Esophagus squamous epithelium (tissue), 5 donors: ENCODE measurements around the gene CDK10. TPM values are rescaled to one million over a fixed set of nuclear protein-coding genes. Genes with fewer than 3 reads are reported as not detected.

Experiments used
- DNase-seq: peaks from one replicate; lab custom pipeline; 2025; lab: John Stamatoyannopoulos, UW
- H3K27ac ChIP-seq, 4 donors: fragments of 200-600 bp; sonication (generic); one replicate each; pipeline ENCODE4 v1.5.1; 2016 to 2019; ENCODE audit warnings: mild to moderate bottlenecking in 1 of 4
- H3K27me3 ChIP-seq, 4 donors: fragments of 200-600 bp; sonication (generic); 1 replicate in 3 of 4; 2 replicates in 1 of 4; pipeline versions ENCODE4 v1.5.1 to v1.6.0; 2017 to 2021; ENCODE audit warnings: antibody characterized with exemption in 1 of 4
- H3K36me3 ChIP-seq, 3 donors: fragments of 200-600 bp; sonication (generic); one replicate each; pipeline ENCODE4 v1.5.1; 2016 to 2019
- H3K4me1 ChIP-seq, 3 donors: fragments of 200-600 bp; sonication (generic); one replicate each; pipeline ENCODE4 v1.5.1; 2017 to 2019
- H3K4me3 ChIP-seq, 4 donors: fragments of 200-600 bp; sonication (generic); 1 replicate in 3 of 4; 2 replicates in 1 of 4; pipeline ENCODE4 v1.5.1; 2016 to 2019; ENCODE audit warnings: mild to moderate bottlenecking in 2 of 4, moderate library complexity in 1 of 4
- H3K9me3 ChIP-seq, 3 donors: fragments of 200-600 bp; sonication (generic); one replicate each; pipeline ENCODE4 v1.5.1; 2016 to 2019
- POLR2A ChIP-seq, 4 donors: fragments of 450-650 bp; IDR thresholded peaks; one replicate each; pipeline ENCODE4 v1.6.1; 2017; ENCODE audit warnings: antibody characterized with exemption in 4 of 4, mild to moderate bottlenecking in 4 of 4, moderate library complexity in 3 of 4
- WGBS, 2 donors: methylation state at CpG; one replicate each; pipeline ENCODE4 v1.1.5; 2018; 5-methylcytosine and 5-hydroxymethylcytosine counted together
- intact Hi-C: fragments of 100-400 bp; cut with DNase I; formaldehyde crosslinking; loops from one replicate; pipeline ENCODE4 v1.15.0; 2022
- total RNA-seq, 4 donors: library from RNA; depleted of rRNA; stranded (reverse); fragments of >200 nt; gene quantifications; one replicate each; pipeline ENCODE4 v1.1.0, GENCODE V29; 2016
- TF ChIP-seq, protein P1 (sequence below), 6 experiments: fragments of 450-650 bp in 4 of 6; fragments of 200-600 bp in 2 of 6; sonication (generic) in 2 of 6; IDR thresholded peaks; one replicate each; pipeline ENCODE4 v1.5.1; 2016 to 2019; ENCODE audit warnings: antibody characterized with exemption in 6 of 6, mild to moderate bottlenecking in 4 of 6, moderate library complexity in 4 of 6
- donor health status: DM: yes; HTN: yes; CAD: no.

The CDK10 gene
- total RNA-seq, 4 donors from 2014 or later: 21.6 to 45.0 (median 39.3) TPM

DNA sequence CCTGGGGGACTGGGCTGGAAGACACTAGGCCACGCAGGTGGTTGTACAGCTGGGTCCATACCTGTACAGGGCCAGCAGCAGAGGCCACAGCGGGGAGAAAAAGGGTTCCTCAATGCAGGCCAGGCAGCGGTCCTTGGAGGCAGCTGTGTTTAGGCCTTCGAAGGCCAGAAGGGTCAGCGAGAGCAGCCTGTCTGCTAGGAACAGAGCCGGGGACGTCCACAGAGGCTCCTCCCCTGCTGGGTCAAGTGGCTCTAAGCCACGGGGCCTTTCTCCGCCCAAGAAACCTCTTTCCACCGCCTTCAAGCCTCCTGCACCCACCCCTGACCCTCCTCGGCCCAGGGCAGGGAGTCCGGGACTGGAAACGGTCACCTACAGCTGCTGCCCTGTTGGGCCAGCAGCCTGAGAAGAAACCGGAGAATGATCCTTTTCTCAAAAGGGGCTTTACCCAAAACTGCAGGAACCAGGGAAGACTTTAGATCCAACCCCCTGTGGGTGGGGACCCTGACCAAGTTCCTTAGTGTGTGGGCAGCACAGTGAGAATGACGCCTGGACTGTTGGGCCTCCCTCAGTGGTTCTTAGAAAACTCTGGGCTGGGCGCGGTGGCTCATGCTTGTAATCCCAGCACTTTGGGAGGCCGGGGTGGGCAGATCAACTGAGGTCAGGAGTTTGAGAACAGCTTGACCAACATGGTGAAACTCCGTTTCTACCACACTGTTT is 23.4 kb downstream of the CDK10 start:
- Histone ChIP-seq H3K27me3 (peaks cover 0 to 9% (median 0%) of the 10 kb centered on the region in 4 donors), H3K4me3 (no peak overlapping the region), H3K4me1 (peaks cover 7 to 39% (median 14%) of the 10 kb centered on the region in 3 donors), H3K27ac (no peak overlapping the region), H3K9me3 (no peaks in the 10 kb centered on the region), H3K36me3 (peaks cover 0 to 21% (median 0%) of the 10 kb centered on the region in 3 donors)
- intact Hi-C loops: loop anchor here (5.0 to 10.0 kb wide), 3 partner anchors 47 to 147 kb away; no protein-coding TSS in a partner anchor
- no peak for DNase-seq
- TF ChIP-seq POLR2A (IDR thresholded peaks at IDR 0.05): no peak
- TF ChIP-seq, protein P1, sequence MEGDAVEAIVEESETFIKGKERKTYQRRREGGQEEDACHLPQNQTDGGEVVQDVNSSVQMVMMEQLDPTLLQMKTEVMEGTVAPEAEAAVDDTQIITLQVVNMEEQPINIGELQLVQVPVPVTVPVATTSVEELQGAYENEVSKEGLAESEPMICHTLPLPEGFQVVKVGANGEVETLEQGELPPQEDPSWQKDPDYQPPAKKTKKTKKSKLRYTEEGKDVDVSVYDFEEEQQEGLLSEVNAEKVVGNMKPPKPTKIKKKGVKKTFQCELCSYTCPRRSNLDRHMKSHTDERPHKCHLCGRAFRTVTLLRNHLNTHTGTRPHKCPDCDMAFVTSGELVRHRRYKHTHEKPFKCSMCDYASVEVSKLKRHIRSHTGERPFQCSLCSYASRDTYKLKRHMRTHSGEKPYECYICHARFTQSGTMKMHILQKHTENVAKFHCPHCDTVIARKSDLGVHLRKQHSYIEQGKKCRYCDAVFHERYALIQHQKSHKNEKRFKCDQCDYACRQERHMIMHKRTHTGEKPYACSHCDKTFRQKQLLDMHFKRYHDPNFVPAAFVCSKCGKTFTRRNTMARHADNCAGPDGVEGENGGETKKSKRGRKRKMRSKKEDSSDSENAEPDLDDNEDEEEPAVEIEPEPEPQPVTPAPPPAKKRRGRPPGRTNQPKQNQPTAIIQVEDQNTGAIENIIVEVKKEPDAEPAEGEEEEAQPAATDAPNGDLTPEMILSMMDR (IDR thresholded peaks at IDR 0.05): no peak
- WGBS, 2 donors: 87 to 89% methylated on average over 4 to 8 of the region's 19 CpGs

DNA sequence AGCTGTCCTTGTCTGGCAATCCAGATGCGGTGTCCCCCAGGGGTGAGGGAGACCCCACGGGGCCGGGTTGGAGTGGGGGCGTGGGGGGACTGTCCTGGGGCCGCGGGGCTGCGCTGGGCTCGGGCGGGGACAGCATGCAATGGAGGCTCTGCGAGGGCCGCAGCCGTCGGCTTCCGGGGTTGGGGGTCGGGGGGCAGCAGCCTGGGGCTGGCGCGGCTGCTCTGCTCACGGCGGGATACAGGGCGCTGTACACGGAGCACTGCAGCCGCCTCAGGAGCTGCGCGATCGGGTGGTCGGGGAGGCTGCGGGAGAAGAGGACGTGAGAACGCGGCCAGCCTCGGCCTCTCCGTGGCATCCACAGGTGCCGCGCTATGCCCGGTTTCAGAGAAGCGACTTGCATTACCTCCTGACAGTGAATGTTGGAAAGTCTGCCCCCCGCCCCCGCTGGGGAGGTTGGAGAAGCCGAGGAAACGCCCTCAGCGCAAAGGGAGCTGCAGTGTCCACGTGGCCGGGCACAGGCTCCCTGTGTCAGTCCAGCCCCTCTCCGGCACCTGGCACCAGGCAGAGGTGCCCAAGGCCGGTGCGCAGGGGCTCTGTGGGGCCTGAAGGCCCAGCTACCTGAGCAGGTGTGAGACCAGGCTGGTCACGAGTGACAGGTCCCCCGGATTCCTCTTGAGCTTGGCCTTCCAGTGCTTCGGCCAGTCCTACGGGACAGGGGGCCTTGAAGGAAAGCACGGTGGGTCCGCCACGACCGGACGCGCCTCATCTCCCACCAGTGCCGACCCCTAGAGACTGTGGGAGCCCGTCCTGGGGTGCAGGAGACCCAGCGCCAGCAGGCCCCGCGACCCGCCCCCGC is 24.4 kb downstream of the CDK10 start:
- no peaks in the 10 kb centered on the region for H3K9me3 ChIP-seq
- peaks cover 0 to 7% (median 0%) of the 10 kb centered on the region in 4 donors for H3K27me3 ChIP-seq
- intact Hi-C loops: no loop called here
- H3K27ac ChIP-seq: no peak overlapping the region
- no peak overlapping the region for H3K4me3 ChIP-seq
- peaks cover 7 to 33% (median 14%) of the 10 kb centered on the region in 3 donors for H3K4me1 ChIP-seq
- H3K36me3 ChIP-seq: peaks cover 0 to 22% (median 0%) of the 10 kb centered on the region in 3 donors
- 79% methylated on average over 11 of the region's 63 CpGs; no CpG with 5 or more reads in 1 of the 2 donors for WGBS, 2 donors
- DNase-seq: no peak
- TF ChIP-seq, protein P1 (IDR thresholded peaks at IDR 0.05): no peak
- TF ChIP-seq POLR2A (IDR thresholded peaks at IDR 0.05): no peak

DNA sequence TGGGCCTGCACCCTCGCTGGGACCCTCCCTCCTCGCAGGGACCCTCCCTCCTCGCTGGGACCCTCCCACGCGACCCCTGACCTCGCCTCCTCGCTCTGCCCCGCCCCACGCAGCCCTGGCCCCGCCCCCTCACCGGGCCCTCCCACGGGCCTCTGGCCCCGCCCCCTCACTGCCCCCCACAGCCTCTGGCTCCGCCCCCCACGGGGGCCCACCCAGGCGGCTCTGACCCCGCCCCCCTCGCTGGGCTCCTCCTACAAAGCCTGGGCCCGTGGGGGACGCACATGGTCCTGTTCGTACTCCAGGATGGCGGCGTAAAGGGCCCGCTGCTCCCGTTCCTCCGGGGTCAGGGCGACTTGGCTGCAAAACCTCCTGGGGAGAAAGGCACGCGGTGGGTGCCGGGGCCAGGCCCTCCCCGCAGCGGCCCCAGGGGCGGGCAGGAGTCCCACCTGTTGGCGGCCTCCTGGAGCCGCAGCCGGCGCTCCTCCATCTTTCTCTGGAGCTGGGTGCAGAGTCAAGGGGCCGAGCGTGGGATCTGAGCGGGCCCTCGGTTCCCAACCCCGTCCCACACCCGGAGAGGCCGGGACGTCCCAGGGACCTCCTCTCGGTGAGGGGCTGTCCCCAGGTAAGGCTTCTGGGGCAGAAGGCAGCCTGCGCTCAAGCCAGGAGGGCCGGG is 25.2 kb downstream of the CDK10 start:
- Histone ChIP-seq H3K4me1 (peaks cover 7 to 25% (median 14%) of the 10 kb centered on the region in 3 donors), H3K27me3 (peaks cover 0 to 7% (median 0%) of the 10 kb centered on the region in 4 donors), H3K9me3 (no peaks in the 10 kb centered on the region), H3K4me3 (peak overlapping the region; percentile 41 to 67 (median 56)), H3K36me3 (peaks cover 0 to 29% (median 0%) of the 10 kb centered on the region in 3 donors), H3K27ac (peak overlapping the region in 3 of 4 donors; percentile 22 to 58 (median 41))
- no CpG with 5 or more reads among the region's 48 CpGs for WGBS, 2 donors
- intact Hi-C loops: no loop called here
- TF ChIP-seq, protein P1 (IDR thresholded peaks at IDR 0.05): no peak
- no peak for TF ChIP-seq POLR2A (IDR thresholded peaks at IDR 0.05)
- no peak for DNase-seq

DNA sequence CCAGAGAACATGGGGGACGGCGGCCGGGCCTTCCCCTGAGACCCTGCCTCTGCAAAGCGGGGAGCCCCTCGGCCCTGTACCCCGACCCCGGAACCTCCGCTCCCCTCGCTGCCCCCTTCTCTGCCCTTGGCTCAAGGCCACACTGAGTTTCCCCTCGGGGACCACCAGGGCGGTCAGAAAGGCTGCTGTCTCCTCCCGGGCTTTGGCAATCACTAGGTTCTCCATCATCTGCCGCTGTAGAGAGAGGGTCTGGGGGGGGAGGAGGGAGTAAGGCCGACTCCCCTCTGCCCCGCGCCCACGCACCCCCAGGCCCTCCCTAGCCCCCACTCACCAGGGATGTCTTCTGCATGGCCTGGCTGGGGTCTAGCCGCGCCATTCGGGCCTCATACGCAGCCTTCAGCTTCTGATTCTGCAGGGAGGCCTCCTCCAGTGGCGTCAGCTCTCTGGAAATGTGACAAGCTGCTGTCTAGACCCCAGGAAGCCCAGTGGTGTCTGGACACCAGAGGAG is 25.8 kb downstream of the CDK10 start:
- H3K27me3 ChIP-seq: peaks cover 0 to 7% (median 0%) of the 10 kb centered on the region in 4 donors
- 12 to 19% methylated on average over 5 to 7 of the region's 22 CpGs for WGBS, 2 donors
- no peaks in the 10 kb centered on the region for H3K9me3 ChIP-seq
- DNase-seq: no peak
- TF ChIP-seq POLR2A (IDR thresholded peaks at IDR 0.05): no peak
- TF ChIP-seq, protein P1 (IDR thresholded peaks at IDR 0.05): no peak
- H3K4me1 ChIP-seq: peaks cover 7 to 25% (median 14%) of the 10 kb centered on the region in 3 donors
- H3K27ac ChIP-seq: peak overlapping the region in 3 of 4 donors; percentile 22 to 58 (median 41)
- H3K4me3 ChIP-seq: peak overlapping the region; percentile 41 to 67 (median 56)
- peaks cover 0 to 28% (median 0%) of the 10 kb centered on the region in 3 donors for H3K36me3 ChIP-seq
- intact Hi-C loops: no loop called here
